ENCODE data around the gene LAMTOR3. TPM values are rescaled to one million over a fixed set of nuclear protein-coding genes. Genes with fewer than 3 reads are reported as not detected.

Gene LAMTOR3
- total and polyA plus RNA-seq, 9 of the 15 experiments (the other 6 are each of a cell fraction or from before 2014, with no cell fraction given), result 17.9 to 146 (median 59.4) TPM

DNA sequence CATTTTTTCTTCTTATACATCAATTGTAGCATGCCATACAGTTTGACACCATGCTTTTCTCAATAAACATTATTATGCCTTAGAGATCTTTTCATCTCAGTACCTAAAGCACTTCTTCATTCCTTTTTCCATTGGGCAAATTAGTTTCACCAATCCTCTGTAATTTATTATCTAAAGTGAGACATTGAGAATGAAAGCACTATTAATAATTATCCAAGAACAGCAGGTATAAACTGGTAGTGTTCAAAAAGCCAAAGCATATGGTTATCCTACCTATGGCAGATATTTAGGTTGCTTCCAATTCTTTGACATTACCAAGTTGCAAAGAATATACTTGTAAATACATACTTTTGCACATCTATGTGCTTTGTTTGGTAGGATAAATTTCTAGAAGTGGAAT, 15.6 kb downstream of the LAMTOR3 start (continued):
- no peak for TF ChIP-seq CHD4 (IDR thresholded peaks at IDR 0.05; ENCODE audit: insufficient read depth, insufficient replicate concordance, low read depth, low read length, poor library complexity, severe bottlenecking)
- no peak for TF ChIP-seq PRMT5 (CRISPR knock-in tag; IDR thresholded peaks at IDR 0.05)
- TF ChIP-seq, protein P1, sequence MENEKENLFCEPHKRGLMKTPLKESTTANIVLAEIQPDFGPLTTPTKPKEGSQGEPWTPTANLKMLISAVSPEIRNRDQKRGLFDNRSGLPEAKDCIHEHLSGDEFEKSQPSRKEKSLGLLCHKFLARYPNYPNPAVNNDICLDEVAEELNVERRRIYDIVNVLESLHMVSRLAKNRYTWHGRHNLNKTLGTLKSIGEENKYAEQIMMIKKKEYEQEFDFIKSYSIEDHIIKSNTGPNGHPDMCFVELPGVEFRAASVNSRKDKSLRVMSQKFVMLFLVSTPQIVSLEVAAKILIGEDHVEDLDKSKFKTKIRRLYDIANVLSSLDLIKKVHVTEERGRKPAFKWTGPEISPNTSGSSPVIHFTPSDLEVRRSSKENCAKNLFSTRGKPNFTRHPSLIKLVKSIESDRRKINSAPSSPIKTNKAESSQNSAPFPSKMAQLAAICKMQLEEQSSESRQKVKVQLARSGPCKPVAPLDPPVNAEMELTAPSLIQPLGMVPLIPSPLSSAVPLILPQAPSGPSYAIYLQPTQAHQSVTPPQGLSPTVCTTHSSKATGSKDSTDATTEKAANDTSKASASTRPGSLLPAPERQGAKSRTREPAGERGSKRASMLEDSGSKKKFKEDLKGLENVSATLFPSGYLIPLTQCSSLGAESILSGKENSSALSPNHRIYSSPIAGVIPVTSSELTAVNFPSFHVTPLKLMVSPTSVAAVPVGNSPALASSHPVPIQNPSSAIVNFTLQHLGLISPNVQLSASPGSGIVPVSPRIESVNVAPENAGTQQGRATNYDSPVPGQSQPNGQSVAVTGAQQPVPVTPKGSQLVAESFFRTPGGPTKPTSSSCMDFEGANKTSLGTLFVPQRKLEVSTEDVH (IDR thresholded peaks at IDR 0.05; ENCODE audit: low read depth, partially characterized antibody), result no peak
- TF ChIP-seq ZC3H11A (IDR thresholded peaks at IDR 0.05; ENCODE audit: low read depth, low read length), result no peak
- TF ChIP-seq, protein P2, sequence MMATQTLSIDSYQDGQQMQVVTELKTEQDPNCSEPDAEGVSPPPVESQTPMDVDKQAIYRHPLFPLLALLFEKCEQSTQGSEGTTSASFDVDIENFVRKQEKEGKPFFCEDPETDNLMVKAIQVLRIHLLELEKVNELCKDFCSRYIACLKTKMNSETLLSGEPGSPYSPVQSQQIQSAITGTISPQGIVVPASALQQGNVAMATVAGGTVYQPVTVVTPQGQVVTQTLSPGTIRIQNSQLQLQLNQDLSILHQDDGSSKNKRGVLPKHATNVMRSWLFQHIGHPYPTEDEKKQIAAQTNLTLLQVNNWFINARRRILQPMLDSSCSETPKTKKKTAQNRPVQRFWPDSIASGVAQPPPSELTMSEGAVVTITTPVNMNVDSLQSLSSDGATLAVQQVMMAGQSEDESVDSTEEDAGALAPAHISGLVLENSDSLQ (IDR thresholded peaks at IDR 0.05), result no peak
- TF ChIP-seq PHTF2 (CRISPR knock-in tag; IDR thresholded peaks at IDR 0.05), result no peak
- TF ChIP-seq CSDE1 (IDR thresholded peaks at IDR 0.05), result no peak
- no peak for TF ChIP-seq TFAM (CRISPR knock-in tag; conservative IDR thresholded peaks at IDR 0.05)
- TF ChIP-seq ZKSCAN8 (CRISPR knock-in tag; IDR thresholded peaks at IDR 0.05), result no peak
- no peak for TF ChIP-seq ZNF707 (CRISPR knock-in tag; conservative IDR thresholded peaks at IDR 0.05)
